HFFc6 (cell line): ENCODE measurements around the gene AUTS2. TPM values are rescaled to one million over a fixed set of nuclear protein-coding genes. Genes with fewer than 3 reads are reported as not detected.

ENCODE experiments used
- DNase-seq: peaks from one replicate; pipeline ENCODE4 v3.0.0-alpha.2; 2018
- H3K27ac Mint-ChIP-seq: 2 replicates; pipeline ENCODE4 v1.8.0; 2020; ENCODE audit warnings: mild to moderate bottlenecking, mixed read lengths
- H3K27me3 Mint-ChIP-seq: 2 replicates; pipeline ENCODE4 v1.8.0; 2021; ENCODE audit warnings: mild to moderate bottlenecking, moderate library complexity, mixed read lengths; ENCODE audit not compliant: insufficient read depth
- H3K36me3 Mint-ChIP-seq: 2 replicates; pipeline ENCODE4 v1.8.0; 2021; ENCODE audit warnings: low read depth, mixed read lengths
- H3K4me1 Mint-ChIP-seq: 2 replicates; pipeline ENCODE4 v1.8.0; 2020; ENCODE audit warnings: low read depth, mixed read lengths
- H3K4me3 Mint-ChIP-seq: 2 replicates; pipeline ENCODE4 v1.8.0; 2020; ENCODE audit warnings: mild to moderate bottlenecking, moderate library complexity, mixed read lengths
- H3K9me3 Mint-ChIP-seq: 2 replicates; pipeline ENCODE4 v1.8.0; 2020; ENCODE audit warnings: mild to moderate bottlenecking, mixed read lengths
- total RNA-seq, 6 experiments: library from RNA; stranded (reverse); fragmentation: NEBNext Ultra II Directional; extraction: Animal tissue kit (Norgen Biotek cat#: 25700); gene quantifications; 2 replicates in 1 of 6; 3 replicates in 5 of 6; pipeline ENCODE4 v1.2.3, GENCODE V29; 2021
- TF ChIP-seq, protein P1 (sequence below): fragments of 200-600 bp; sonication (generic); IDR thresholded peaks from 2 replicates; pipeline ENCODE4 v1.5.0; 2021; ENCODE audit warnings: antibody characterized with exemption, mild to moderate bottlenecking

Gene AUTS2
- total RNA-seq, 6 experiments from 2014 or later: 0.02 to 0.19 (median 0.16) TPM; not detected in 2

DNA sequence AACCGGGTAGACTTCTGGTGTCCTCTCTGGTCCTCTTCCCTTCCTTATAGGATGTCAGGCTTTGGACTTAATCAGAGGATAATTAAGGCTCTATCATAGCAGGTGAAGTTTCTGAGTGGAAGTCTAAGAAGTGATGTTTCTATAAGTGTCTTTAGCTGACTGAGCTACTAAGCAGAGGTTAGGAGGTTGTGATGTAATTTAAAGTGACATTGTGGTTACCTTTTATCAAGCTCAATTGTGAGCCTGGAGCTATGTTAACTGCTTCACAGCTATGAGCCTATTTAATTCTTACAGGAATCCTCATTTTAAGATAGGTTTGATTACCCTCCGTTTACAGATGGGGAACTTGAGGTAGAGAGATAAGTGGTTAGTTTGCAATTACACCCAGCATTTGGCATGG lies 365.1 kb downstream of the AUTS2 start:
- Mint-ChIP-seq H3K4me3 (no peak overlapping the region), H3K27me3 (no peaks in the 10 kb centered on the region), H3K27ac (no peak overlapping the region), H3K4me1 (no peaks in the 10 kb centered on the region), H3K9me3 (peaks cover 42% of the 10 kb centered on the region), H3K36me3 (peaks cover 7% of the 10 kb centered on the region; the same call in 1 of the 2 replicates)
- DNase-seq: no peak
- TF ChIP-seq, protein P1, sequence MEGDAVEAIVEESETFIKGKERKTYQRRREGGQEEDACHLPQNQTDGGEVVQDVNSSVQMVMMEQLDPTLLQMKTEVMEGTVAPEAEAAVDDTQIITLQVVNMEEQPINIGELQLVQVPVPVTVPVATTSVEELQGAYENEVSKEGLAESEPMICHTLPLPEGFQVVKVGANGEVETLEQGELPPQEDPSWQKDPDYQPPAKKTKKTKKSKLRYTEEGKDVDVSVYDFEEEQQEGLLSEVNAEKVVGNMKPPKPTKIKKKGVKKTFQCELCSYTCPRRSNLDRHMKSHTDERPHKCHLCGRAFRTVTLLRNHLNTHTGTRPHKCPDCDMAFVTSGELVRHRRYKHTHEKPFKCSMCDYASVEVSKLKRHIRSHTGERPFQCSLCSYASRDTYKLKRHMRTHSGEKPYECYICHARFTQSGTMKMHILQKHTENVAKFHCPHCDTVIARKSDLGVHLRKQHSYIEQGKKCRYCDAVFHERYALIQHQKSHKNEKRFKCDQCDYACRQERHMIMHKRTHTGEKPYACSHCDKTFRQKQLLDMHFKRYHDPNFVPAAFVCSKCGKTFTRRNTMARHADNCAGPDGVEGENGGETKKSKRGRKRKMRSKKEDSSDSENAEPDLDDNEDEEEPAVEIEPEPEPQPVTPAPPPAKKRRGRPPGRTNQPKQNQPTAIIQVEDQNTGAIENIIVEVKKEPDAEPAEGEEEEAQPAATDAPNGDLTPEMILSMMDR: no peak

DNA sequence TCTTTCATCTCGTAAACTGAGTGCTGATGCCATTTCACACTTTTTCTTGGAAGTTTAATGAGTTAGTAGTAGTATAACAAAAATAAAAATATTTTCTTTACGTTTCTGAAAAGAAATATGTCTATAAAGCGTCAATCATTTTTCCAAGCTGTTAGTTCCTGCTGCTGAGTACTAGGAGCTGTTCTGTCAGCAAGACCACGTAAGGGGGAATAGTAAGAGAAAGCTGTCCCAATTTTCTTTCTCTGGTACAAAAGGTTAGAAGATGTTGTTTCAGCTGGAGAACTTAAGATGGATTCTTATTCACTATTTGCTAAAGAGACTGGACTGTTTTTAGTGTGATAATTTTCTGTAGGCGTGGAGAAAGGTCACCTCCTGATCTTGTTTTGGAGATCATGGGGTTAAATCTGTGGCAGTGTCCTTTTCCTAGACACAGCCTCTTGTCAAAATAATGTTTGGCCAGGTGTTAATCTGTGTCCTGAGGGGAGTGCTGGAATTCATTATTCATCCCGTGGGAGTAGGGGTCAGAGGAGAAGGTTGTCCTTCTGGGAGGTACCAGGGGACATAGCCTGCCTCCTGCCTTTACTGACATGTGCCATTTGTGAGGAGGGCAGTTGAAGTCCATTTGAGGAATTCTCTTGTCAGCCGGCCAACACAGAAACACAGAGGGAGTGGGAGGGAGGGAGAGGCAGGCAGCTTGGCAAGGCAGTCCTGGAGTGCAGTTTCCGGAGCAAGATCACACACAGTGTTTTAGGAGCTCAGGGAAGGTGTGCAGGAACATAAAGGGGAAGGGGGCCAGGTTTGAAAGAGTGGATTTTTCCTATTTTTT lies 368.7 kb downstream of the AUTS2 start:
- Mint-ChIP-seq H3K27me3 (no peaks in the 10 kb centered on the region), H3K9me3 (peaks cover 42% of the 10 kb centered on the region), H3K4me1 (no peaks in the 10 kb centered on the region), H3K4me3 (no peak overlapping the region), H3K27ac (no peak overlapping the region), H3K36me3 (peaks cover 7% of the 10 kb centered on the region; the same call in 1 of the 2 replicates)
- TF ChIP-seq, protein P1: no peak
- DNase-seq: no peak

DNA sequence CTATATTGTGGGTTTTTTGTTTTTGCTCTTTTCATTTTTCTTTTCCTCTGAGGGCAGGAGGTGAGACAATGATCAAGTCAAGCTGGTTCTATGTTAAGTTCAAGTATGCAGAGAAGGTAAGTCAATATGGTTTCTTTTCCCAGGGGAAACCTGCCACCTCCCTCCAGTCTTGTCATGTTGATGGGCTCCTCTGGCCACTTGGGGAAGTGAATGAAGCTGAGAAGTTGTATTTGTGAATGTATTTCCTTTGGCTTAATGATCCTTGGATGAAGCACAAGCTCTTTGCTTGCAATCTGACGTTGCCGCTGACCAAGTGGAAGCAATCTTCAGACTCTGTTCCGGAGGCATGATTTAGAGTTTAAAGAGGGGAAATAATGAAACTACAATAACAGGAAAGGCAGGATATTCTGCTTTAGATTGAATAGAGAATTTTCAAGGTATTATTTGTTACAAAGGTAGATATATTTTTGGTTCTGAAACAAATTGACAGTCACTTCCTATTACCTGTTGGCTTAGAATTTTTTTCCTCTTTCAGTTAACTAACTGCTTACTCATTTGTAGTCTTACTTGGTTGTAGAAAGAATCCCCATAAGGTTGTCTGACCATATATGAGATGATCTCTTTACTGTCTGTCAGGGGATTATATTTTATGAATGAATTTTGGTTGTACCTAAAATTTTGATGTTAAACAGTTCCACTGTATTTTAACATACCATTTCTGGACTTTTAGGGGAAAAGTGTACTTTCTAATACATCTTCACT lies 369.6 kb downstream of the AUTS2 start:
- Mint-ChIP-seq H3K4me1 (no peaks in the 10 kb centered on the region), H3K36me3 (no peaks in the 10 kb centered on the region), H3K27me3 (no peaks in the 10 kb centered on the region), H3K27ac (no peak overlapping the region), H3K4me3 (no peak overlapping the region), H3K9me3 (peaks cover 38% of the 10 kb centered on the region)
- TF ChIP-seq, protein P1: no peak
- no peak for DNase-seq

DNA sequence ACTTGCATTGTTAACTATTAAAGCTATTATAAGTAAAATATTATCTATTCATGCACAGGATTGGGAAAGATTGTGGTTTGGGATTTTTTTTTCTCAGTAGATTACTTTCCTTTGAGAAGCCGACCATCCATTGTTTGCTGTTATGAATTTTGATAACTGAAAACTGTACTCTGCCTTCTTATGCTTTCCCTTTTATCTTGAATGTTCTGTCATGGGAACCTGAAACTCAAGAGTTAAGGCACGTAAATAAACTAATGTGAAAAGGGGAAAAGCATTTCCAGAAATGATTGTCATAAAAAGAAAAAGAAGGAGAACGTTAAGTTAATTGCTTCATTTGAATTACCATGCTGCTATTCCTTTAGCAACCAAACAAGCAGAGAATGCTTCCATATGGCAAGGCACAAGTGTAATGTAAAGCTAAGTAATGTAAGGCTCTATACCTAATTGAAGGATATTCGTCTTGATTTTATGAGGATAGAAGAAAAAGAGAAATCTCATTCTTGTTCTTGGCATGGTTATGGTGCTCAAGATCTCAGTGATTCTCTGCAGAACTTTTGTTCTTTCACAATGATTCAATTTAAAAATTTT lies 370.8 kb downstream of the AUTS2 start:
- DNase-seq: no peak
- Mint-ChIP-seq H3K4me3 (no peak overlapping the region), H3K9me3 (peaks cover 34% of the 10 kb centered on the region), H3K36me3 (no peaks in the 10 kb centered on the region), H3K27ac (no peak overlapping the region), H3K4me1 (no peaks in the 10 kb centered on the region), H3K27me3 (no peaks in the 10 kb centered on the region)
- TF ChIP-seq, protein P1: no peak

DNA sequence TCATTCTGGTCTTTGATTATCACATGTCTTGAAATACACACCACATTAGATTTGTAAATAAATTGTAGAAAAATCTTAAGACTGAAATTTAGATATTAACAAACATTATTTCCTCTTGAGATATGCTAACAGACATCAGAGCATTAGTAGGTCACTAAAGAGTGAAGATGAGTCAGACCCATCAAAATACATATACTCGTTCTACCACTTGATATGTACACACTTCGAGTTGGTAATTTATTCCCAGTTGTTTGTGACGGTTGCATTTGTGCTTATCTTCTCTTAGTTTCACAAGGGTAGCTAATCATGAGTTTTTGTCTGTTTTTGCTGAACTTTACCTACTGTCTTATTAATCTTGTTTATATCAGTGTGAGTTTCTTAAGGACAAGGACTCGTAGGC lies 383.4 kb downstream of the AUTS2 start:
- H3K27me3 Mint-ChIP-seq: no peaks in the 10 kb centered on the region
- DNase-seq: no peak
- H3K36me3 Mint-ChIP-seq: no peaks in the 10 kb centered on the region; the same call in 1 of the 2 replicates
- no peak overlapping the region for H3K27ac Mint-ChIP-seq
- H3K9me3 Mint-ChIP-seq: peaks cover 46% of the 10 kb centered on the region
- TF ChIP-seq, protein P1: no peak
- no peak overlapping the region for H3K4me3 Mint-ChIP-seq
- H3K4me1 Mint-ChIP-seq: no peaks in the 10 kb centered on the region
